A549 treated with GW870086 at 1 μM for 4 hours (cell line): ENCODE results near the gene PARG. TPM values are rescaled to one million over a fixed set of nuclear protein-coding genes. Genes with fewer than 3 reads are reported as not detected.

Experiments used
- total RNA-seq: library from RNA; stranded (reverse); fragments of 200-300 nt; extraction: Qiagen RNA extraction; gene quantifications from 5 replicates; pipeline ENCODE4 v1.2.3, GENCODE V29; 2022; ENCODE audit warnings: low read depth

PARG gene
- total RNA-seq = 12.9 to 19.6 TPM (median 19.3 TPM) in 5 replicates

GRCh38 chr10:49941447-49942338 is at the start of gene PARG, which contains the start of gene TIMM23B:
Gene PARG (minus strand): TSS chr10:49942027. CDS start chr10:49941725, 302 bp downstream.
Gene TIMM23B (plus strand): TSS chr10:49942053. CDS start chr10:49942195, 142 bp downstream.

GRCh38 chr10:49988376-49988775 is 46.5 kb upstream of the PARG start, which contains the start of gene AGAP6:
Gene AGAP6 (plus strand): TSS chr10:49988406. CDS start chr10:49988716, 310 bp downstream.

Other genes with a start within 250 kb of the PARG start
- gene OGDHL, start 179.7 kb downstream of the PARG start, total RNA-seq = 0.13 to 0.49 TPM (median 0.21 TPM) in 5 replicates
- 14.8 to 22.6 TPM (median 19.3 TPM) in 5 replicates for gene TIMM23B, start within 50 bp of the PARG start, total RNA-seq
- 6.8 to 9.7 TPM (median 8.6 TPM) in 5 replicates for gene AGAP6, start 46.4 kb upstream of the PARG start, total RNA-seq
- 12.2 to 15.4 TPM (median 12.7 TPM) in 5 replicates for gene WASHC2A, start 125.9 kb upstream of the PARG start, total RNA-seq